Activated T-cell treated with anti-CD3 and anti-CD28 coated beads, Interleukin-2, amount 50 U/mL, for 1 hour (primary cell): ENCODE results near the gene MYO5A.

Experiments used
- DNase-seq: peaks from one replicate; pipeline ENCODE4 v3.0.0-alpha.2; 2020

MYO5A gene

DNA sequence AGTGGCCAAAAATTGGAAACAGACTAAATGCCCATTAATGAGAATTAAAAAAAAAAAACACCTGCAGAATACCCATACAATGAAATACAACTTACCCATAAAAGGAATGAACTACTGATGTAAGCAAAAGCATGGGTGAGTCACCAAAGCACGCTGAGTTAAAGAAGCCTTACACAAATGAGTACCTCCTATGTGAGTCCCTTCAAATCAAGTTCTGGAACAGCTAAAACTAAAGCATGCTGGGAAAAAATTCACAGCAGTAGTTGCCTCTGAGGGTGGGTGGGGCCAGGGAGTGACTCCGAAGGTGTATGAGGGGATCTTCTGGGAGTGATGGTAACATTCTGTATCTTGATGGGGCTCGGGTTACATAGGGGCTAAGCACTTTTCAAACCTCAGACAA, 244.5 kb downstream of the MYO5A start:
- DNase-seq, result no peak

DNA sequence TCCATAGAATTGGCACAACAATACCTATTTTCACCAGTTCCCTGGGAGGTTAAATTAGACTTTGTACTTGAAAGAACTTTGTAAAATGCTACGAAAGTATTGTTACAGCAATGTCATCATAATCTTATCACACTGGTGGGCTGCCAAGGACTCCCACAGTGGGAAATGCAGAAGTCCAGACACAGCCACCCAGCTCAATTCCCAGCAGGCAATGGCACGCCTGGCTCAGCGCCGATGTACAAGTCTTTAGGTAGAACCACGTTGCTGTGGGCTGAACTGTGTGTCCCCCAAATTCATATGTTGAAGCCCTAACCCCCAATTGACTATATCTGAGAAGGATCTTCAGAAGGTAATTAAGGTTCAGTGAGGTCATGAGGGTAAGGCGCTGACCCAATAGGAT, 245.4 kb downstream of the MYO5A start:
- DNase-seq, result no peak

GRCh38 chr15:52282418-52282817, 246.3 kb downstream of the MYO5A start:
- no peak for DNase-seq

- no peak for DNase-seq
Observed at GRCh38 chr15:52281085-52282035, 247.3 kb downstream of the MYO5A start.

DNA sequence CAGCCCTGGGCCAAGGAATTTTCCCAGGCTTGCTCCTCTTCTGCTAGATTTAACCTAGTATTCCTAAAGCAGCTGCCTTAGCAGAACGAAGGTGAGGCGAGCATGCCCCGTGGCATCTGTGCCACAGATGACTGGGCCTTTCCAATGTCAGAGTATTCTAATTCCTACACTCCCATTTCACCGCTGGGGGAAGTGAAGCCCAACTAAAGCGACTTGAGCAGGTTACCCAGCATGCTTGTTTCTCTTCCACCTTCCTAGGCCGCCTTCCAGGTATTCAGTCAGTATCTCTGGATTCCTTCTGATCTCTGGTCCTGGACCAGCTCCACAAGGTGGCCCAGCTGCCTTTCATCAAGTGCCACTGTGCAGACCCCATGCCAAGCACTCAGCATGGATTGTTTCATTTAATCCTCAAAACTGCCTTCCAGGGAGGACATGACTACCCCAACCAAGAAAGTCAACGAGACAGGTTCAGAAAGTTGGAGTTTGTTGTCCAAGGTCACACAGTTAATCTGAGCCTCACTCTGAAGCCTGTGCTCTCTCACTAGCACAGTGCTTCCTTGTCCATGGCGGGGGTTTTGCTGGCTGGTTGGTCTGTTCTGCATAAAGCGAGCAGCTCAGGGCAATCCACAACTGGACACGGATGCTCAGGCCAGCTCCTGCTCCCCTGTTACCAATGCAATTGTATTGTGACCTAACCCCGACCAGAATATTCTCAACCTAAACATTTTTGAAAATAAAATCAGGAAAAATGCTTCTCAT, 248.2 kb downstream of the MYO5A start:
- DNase-seq, result no peak

- DNase-seq, result no peak
Observed at GRCh38 chr15:52278636-52279367, 249.9 kb downstream of the MYO5A start.

DNA sequence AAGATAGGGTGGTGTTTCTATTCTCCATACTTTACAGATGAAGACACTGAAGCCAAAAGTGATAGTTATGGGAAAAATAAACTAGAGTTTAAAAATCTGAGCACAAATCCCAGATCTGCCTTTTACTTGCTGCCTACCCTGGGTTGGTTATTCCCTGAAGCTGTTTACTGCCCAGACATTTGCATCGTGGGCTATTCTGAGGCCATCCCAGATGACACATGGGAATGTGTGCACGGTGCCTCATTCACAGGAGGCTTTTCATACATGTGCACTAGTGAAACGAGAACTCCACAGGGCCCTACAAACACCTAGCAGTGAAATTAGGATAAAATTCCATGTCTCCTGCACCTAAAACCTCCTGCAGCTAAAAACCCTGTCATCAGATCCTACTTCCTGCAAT, 250.5 kb downstream of the MYO5A start:
- no peak for DNase-seq

DNA sequence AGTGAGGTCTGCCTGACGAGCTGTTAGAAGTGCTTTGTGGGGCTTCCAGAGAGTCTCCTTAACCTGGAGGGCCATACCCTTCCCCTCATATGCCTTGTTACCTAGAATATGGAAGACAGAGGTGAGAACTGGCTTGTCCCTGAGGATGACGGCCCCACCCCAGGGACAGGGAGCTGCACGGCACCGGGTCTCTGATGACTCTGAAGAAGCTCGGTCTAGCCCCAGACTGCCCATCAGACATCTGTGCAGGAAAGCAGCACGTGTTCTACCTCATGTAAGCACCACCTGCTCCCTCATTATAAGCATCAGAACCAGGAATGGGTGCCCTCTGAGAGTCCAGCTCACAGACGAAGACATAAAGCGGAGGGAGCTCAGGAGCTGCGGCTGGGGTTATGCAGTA, 251.1 kb downstream of the MYO5A start:
- no peak for DNase-seq

GRCh38 chr15:52276256-52276770, 252.4 kb downstream of the MYO5A start:
- DNase-seq, result no peak

- DNase-seq, result no peak
Observed at GRCh38 chr15:52263563-52264282, 265.0 kb downstream of the MYO5A start.

DNA sequence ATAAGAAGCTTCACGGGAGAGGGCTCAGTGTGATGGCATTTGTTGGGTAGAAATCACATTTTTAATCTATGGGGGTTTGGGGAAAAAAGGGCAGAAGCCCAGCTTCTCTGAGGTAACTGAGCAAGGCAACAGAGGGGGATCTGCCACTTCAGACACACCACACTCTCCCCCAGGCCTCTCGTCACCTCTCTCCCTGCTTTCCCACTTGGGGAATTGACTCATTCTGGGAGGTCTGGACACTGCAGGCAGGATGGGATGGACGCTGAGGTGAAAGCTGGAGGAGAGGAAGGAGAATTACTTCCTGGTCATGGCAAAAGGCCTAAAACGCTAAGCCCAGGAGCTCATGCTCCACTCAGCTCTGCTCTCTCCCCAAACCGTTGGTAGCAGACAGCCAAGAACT, 266.3 kb downstream of the MYO5A start:
- DNase-seq, result no peak

- DNase-seq, result peak; percentile 24
Observed at GRCh38 chr15:52261498-52262242, 267.0 kb downstream of the MYO5A start.

GRCh38 chr15:52261026-52261425, 267.7 kb downstream of the MYO5A start:
- no peak for DNase-seq

DNA sequence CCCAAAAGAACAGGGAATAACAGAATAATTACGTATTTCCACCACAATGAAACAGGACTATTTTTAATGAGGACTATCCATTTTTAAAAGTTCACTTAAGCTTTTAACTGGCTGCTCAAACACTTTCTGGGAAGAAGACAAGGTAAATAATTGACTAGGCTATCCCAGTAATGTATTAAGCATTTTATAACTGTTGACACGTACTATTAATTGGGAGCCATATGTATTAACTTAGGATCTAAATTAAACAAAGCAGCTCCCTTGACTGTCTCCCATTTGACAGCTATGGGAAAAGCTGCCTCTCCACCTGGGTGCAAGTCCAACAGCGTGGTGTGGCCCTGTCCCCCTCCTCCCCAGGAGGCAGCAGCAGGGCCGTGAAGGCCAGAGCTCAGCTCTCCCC, 269.2 kb downstream of the MYO5A start:
- DNase-seq, result no peak

DNA sequence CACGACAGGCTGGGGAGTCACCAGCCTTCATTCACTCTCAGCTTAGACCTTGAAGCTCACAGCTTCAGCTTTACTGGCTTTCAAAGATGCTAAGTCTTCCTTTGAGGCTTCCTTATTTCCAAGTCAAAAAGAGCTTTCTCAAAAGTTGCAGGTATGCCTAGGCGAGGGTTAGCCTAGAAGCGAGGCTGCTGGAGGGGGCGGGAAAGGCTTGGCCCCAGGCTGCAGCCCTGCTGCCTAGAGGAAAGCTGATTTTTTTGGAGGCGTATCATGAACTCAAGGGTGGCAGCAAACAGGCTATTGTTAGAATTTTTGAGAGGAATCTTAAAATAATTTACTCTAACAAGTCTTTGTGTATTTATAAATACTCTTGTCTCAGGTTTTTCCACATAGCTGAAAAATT, 270.2 kb downstream of the MYO5A start:
- no peak for DNase-seq

DNA sequence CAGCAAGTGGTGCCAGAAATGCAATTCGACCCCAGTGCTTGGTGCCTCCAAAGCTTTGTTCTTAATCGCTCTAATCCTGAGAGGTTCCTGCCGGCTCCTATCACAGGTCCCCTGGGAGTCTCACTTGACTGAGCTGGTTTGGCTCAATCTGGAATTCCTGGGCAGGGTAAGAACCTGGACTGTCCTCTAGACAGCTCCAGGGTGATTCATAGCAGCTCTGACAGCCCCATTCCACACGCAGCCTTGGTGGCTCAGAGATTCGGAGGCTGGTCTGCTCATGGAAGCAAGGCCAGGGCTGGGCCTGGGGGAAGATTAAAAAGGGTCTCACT, 271.0 kb downstream of the MYO5A start:
- DNase-seq, result no peak
